HG02981 (cell line): ENCODE results near the gene LIN9.

Source experiments
- ATAC-seq: cut with Tn5 transposase; IDR thresholded peaks from one replicate; pipeline ENCODE4 v1.9.1; 2021; ENCODE audit warnings: mild to moderate bottlenecking, moderate library complexity; ENCODE audit not compliant: unreplicated experiment

LIN9 gene

GRCh38 chr1:226181996-226182714, 126.8 kb downstream of the LIN9 start:
- ATAC-seq = no peak
